GM18519 (cell line): ENCODE measurements around the gene CUTC.
"Not testable (repeated sequence)": the region's sequence is repeated elsewhere in the genome, so short reads cannot be mapped to it uniquely, and the experiment has no call there.

Source experiments
- ATAC-seq: cut with Tn5 transposase; IDR thresholded peaks from one replicate; pipeline ENCODE4 v1.9.1; 2021; ENCODE audit warnings: mild to moderate bottlenecking, moderate library complexity; ENCODE audit not compliant: unreplicated experiment, low FRiP score

Gene CUTC, protein sequence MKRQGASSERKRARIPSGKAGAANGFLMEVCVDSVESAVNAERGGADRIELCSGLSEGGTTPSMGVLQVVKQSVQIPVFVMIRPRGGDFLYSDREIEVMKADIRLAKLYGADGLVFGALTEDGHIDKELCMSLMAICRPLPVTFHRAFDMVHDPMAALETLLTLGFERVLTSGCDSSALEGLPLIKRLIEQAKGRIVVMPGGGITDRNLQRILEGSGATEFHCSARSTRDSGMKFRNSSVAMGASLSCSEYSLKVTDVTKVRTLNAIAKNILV

DNA sequence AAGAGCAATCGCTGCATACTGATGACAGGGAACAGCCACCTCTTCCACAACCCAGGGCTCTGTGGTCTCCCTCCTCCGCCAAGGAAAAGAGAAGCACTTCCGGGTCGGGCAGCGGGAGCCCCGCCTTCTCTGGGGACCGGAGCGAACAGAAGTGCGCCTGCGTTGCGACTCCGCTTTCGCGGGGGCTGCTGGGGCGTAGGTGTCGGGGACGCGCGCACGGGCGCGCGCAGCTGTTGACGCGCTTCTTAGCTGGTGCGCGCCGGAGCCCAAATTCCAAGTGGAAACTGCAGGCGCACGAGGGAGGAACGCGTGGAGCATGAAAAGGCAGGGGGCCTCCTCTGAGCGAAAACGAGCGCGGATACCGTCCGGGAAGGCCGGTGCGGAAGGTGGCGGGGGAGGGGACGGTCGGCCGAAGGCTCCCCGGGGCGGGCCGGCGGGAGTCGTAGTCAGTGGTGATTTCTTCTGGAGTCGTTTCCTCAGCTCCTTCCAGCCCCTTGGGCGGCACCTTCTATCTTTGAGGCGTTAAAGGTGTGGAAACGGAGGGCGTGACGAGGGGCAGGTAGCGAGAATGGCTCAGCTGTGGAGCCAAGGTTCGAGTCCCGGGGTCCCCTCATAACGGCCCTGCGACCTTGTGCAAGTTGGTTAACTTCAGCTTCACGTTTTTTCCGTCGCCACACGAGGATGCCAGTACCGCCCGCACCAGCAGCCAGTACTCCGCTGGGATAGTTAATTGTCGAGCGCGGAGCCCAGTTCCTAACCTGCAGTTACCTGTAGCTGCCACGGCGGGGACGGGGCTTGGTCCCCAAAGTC is at the start of gene CUTC, which contains the start of gene COX15:
TSS of gene CUTC (plus strand) at position 202 of the 810 bp plus-strand sequence. CDS start at position 317, 115 bp downstream.
TSS of gene COX15 (minus strand) at position 95 of the 810 bp plus-strand sequence. CDS start at position 17, 78 bp downstream.
- ATAC-seq = peak; percentile 75

DNA sequence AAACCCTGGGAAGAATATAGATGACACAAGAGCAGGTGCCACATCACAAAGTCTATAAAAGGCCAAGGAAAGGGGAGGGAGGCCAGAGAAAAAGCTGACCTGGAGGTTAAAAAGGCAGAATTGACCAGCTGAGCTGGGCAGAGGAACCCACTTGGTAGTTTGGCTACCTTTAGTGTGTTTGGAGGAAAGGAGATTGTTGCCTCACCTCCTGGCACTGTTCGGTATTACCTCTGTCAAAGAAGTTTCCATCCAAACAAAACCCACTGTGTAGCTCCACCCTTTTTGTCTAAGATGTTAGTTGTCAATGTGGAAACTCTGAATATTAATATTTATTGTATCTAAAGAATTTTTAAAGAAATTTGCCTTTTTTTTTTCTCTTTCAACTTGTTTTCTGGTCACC is 49.3 kb upstream of the CUTC start:
- no peak for ATAC-seq

DNA sequence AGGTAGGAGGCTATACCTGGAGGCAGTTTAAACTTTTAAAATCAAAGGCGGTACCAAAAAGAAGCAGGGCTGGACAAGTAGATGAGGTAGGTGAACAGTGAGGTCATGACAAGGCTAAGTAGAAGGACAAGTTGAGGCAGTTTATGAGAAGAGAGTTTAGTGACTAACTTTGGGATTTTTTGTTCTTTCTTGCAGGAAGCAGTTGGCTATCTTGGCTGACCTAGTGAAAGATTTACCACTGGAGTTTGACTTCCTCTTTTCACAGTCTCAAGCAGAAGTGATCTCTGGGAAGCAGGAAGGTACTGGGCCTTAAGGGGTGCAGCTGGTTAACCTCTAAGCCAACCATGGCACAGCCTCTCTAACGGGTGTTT is 46.5 kb upstream of the CUTC start:
- ATAC-seq = no peak

DNA sequence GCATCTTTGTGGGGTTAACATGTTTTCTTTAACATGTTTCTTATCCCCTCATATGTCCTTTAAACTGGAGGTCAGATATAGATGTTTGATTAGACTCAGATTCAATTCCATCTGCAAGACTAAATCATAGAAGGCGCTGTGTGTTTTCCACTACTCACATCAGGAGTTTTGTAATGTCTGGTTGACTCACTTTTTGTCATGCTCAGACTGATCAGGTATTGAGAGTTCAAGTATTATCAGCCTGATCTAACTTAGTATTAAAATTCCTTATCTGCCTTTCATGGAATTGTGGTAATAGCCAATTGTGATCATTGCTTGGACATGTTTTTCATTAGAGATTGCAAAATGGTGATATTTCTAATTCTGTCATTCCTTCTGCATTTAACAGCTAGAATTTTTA is 42.6 kb upstream of the CUTC start:
- no peak for ATAC-seq

DNA sequence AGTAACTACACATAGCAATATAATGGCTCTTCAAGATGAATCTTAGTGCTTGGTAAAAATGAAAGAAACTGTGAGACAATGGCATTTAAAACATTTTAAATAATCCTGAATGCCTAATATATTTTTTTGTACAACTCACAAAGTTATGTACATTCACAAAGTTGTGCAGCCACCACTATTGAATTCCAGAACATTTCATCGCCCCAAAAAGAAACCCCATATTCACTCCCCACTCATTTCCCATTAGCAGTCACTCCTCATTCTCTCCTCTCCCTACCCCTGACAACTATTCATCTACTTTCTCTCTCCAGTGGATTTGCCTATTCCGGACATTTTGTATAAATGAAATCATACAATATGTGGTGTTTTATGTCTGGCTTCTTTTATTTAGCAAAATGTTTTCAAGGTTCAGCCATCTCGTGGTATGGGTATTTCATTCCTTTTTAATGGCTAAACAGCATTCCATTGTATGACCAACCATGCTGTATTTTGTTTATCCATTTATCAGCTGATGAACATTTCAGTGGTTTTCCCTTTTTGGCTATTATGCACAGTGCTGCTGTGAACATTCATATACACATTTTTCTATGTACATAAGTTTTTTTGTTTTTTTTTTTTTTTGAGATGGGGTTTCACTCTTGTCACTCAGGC is 38.0 kb upstream of the CUTC start:
- ATAC-seq = no peak

DNA sequence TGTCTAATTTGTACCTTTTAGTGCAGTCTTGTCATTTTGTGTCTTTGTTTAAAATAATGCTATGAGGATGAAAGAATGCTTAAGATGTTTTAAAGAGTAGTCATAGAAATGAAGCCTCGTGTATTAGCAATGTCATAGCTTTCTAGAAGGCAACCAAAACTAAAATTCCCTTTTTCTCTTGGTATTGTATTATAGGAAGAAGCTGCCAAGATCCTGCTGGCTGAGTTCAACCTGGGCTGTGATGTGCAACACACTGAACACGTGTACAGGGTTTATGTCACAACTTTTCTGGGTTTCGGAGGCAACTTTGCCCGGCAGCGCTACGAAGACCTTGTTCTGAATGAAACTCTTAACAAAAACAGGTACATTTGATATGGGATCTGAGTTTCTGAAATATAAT is 36.3 kb upstream of the CUTC start:
- ATAC-seq = no peak

DNA sequence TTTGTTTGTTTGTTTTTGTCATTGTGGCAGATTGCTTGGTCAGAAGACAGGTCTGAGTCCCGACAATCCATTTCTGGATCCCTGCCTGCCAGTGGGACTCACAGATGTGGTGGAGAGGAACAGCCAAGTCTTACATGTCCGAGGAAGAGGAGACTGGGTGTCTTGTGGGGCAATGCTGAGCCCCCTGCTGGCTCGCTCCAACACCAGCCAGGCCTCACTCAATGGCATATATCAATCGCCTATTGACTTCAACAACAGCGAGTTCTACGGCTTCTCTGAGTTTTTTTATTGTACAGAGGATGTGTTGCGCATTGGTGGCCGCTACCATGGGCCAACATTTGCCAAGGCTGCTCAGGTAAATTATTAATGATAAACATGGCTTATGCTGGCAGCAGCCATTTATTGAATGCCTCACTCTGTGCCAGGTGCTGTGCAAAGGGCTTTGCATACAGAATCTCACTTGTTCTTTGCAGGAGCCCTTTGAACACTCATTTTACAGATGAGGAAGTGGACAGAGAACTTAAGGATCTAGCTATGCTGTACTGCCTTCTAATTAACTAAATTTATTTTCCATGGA is 33.4 kb upstream of the CUTC start:
- ATAC-seq = no peak

DNA sequence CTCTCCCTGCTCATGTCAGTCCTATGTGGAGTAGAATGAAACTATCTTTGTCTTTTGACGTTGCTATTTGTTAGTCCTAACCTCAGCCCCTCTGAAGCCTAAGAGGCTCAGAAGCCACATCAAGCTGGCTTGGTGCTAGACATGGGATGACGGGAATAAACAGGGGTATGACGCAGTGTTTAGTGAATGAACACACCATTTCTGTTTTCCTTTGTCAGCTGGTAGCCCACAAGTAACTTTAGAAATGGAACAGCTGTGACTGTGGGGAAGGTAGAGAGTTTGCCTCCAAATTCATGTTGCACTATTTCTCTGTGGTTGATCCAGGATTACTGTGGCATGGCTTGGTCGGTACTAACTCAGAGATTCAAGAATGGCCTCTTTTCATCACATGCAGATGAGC is 31.4 kb upstream of the CUTC start:
- no peak for ATAC-seq

DNA sequence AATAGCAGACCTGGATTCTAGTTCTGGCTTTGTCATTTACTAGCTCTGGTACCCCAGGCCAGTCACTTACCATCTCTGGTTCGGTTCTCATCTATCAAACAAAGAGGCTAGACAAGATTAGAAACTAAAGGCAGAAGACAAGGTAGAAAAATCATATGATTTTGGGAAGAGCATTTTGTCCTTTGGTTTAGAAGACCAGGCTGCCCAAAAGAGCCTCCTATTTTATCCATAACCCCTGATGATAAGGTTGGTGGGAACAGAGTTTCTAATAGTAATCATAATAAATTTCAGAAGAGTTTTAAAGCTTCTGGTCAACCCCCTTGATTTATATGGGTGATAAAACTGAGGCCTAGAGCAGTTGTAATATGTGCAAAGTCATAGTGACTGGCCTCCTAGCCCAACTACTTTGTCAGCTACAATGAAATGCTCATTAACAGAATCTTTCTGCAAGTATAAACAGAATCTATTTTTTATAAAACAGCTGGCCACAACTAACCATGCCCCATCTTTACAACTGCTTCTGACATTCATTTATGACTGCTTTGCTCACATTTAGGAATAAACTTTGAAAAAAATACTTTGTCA is 23.5 kb upstream of the CUTC start:
- ATAC-seq = no peak

DNA sequence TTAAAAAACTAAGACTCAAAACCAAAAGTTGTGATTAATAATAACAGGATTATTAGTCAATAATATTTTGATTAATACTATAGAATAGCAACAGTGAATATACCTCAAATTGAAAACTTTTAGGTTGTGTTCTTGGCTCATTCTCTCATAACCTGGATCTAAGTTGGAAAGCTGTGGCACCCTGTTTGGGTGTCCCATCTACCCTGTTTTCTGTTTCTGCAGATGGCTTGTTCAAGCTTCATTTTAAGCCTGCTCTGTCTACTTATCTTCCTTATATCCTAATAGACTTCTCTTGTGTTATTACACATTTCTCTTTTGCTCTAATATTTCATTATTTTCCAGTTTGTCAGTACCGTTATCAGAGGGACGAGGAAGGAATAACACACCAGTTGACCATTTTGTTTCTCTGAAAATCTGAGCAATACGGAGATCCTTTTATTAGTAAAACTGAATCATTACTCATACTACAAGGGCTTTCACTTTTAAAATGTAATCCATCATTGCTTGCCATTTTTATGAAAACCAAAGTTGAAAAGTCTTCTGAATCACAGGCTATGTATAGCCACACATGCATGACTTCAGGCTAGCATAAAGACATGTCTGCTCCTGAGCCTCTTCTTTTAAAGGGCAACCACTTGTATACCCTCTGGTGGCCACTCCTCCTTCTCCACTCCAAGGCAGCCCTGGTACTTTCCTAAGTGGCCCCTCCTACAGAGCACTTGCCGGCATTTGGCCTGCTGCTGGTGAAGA is 22.4 kb upstream of the CUTC start:
- ATAC-seq = peak; percentile 53

DNA sequence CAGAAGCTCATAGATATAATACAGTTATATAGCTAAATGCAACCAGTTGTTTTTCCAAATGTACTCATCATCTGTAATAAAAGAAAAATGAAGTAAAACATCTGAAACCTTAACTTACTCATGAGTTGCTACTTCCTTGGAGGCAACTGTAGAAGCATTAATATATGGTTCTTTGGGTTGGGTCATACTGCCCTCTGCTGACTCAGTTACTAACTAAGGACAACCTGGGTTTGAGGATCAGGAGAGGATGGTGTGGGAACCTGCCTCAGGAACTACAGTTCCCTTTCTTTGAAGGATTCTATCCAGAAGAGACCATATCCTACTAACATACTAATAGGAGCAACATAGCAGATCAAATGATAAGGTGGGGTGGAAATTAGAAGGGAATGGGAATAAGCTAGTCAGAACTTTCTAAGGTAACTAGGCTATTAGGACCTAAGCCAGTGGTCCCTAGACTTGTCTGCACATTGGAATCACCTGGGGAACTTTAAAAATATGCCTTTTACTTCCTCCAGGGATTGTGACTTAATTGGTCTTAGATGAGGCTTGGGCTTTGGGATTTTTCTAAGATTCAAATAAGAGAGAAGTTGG is 20.8 kb upstream of the CUTC start:
- ATAC-seq = no peak

DNA sequence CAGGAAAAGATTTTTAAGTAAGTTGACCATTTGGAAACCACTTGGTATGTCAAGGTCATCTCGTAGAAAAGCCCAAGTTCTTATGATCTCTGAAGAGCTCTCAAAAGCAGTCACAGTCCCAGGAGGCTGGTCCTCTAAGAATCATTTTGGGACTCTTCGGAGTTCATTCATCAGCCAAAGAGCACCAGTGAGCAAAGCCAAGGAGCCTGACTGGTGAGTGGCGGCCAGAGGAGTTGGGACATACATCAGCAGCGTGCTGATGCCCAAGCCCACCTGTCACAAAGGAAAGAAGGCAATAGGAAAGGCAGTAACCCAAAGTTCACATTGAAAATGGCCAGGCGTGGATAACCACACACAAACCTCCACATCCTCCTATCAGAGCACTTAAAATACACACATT is 17.6 kb upstream of the CUTC start:
- no peak for ATAC-seq

DNA sequence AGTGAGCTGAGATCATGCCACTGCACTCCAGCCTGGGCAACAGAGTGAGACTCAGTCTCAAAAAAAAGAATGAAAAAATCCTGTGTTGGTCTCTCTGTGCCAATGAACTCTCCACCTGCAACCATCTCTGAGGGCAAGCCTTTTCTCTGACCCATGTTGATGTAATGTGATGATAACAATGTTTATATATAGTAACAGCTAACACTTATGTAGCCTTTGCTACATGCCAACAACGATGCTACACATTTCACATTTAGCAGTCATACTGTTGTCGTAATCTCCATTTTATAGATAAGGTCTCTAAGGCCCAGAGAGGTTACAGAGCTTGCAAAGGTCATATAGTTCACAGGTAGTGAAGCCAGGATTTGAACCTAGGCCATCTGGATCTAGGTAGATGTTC is 11.6 kb upstream of the CUTC start:
- no peak for ATAC-seq

DNA sequence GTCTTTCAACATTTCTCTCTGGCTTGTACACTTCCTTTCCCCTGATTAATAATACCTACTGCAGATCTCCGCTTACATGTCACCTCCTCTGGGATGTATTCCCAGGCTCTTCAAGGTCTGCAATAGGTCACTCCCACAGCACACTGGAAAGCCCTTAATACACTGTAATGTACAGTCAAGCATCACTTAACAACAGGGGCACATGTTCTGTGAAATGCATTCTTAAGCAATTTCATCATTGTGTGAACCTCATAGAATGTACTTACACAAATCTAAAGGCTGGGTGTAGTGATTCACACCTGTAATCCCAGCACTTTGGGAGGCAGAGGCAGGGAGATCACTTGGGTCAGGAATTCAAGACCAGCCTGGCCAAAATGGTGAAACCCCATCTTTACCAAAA is 2.0 kb upstream of the CUTC start:
- no peak for ATAC-seq

DNA sequence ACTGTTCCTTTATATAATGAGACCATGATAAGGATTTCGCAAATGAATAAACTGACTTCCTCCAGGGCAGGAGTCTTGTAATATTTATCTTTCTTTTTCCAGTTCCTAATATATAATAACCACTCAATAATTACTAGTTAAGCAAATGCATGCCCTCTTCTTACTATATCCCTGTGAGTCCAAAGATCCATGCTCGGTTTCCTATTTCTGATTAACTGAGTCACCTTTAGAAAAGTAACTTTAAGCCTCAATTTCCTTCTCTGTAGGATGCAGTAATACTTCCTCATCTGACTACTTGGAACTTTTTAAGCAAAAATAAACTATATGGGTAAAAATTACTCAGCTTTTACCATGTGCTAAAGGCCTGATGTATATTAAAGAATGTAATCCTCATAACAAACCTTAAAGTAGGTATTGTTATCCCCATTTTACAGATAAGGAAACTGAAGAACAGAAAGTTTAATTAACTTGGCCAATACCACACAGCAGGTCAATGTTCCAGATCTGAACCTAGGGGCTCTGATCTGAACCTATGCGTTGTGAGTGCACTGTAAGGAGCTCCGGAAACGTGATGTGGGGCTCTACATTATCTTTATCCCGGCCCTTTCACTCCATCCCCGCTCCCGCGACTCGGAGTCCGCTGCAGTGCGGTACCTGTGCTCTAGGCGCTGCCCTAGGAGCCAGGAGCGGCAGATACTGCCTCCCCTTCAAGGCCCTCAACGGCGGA is 565 bp upstream of the CUTC start:
- ATAC-seq = no peak

DNA sequence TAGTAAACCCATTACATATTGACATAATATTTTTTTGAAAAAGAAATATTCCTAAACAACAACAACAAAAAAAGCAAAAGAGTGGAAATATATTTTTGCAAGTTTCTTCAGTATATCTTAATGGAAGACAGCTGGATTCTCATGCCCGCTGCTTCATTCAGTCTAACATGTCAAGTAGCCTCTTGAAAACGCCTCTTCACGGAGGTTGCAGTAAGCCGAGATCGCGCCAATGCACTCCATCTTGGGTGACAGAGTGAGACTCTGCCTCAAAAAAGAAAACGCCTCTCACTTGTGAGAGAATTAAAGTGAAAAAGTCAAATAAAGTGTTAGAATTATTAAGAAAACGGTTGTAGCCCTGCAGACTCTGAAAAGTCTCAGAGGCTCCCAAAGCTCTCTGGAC is 1.3 kb downstream of the CUTC start:
- no peak for ATAC-seq

DNA sequence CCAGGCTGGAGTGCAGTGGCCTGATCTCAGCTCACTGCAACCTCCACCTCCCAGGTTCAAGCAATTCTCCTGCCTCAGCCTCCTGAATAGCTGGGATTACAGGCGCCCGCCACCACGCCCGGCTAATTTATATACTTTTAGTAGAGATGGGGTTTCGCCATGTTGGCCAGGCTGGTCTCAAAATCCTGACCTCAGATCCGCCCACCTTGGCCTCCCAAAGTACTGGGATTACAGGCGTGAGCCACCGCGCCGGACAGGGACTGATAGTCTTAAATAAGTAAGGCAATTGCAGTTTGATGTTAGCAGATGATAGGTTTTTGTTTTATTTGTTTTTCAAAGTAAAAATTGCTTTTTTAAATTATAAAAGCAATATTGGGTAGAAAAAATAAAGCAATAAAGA is 2.1 kb downstream of the CUTC start:
- ATAC-seq = not testable (repeated sequence)

DNA sequence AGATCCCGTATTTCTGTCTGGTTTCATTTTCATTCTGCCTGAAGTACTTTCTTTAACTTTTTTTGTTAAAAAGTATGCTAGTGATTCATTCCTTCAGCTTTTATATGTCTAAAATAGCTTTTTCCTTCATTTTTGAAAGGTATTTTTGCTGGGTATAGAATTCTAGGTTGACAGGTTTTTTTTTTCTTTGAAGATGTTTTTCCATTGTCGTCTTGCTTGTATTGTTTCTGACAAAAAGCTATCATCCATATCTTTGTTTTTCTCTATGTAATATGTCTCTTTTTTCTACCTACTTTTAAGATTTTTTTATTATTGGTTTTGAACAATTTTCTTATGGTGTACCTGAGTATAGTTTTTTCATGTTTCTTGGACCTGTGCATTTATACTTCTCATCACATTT is 8.2 kb downstream of the CUTC start:
- ATAC-seq = no peak

DNA sequence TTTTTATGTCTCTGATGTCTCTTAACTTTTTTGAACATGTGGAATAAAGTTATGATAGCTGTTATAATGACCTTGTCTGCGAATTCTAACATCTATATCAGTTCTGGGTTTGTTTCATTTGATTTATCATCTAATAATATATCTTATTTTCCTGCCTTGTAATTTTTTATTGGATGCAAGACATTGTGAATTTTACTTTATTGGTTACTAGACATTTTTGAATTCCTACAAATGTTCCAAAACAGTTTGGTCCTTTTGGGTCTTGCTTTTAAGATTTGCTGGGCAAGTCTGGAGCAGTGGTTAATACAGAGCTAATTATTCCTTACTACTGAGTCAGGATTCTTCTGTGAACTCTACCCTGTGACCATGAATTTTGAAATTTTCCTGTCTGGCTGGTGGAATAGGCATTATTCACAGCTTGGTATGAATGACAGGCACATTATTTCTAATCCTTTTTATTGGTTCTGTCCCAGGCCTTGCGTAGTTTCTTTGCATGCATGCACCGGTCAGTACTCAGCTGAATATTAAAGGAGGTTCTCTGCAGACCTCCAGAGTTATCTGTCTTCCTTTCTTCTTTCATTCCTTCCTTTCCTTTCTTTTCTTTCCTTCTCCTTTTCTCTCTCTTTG is 9.0 kb downstream of the CUTC start:
- no peak for ATAC-seq
